Measurements from ENCODE around the gene UPK1B. TPM values are rescaled to one million over a fixed set of nuclear protein-coding genes. Genes with fewer than 3 reads are reported as not detected.

UPK1B gene
- total RNA-seq, 1 experiment from 2014 or later = 26.9 TPM

- H3K4me3 Mint-ChIP-seq (ENCODE audit: low read depth, unreplicated experiment) = no peak overlapping the region
- TF ChIP-seq CTCF (IDR thresholded peaks at IDR 0.05; ENCODE audit: unreplicated experiment) = no peak
- intact Hi-C loops (cut with micrococcal nuclease; ENCODE audit: unreplicated experiment) = no loop called here
- peaks cover 20% of the 10 kb centered on the region for H3K4me1 Mint-ChIP-seq (ENCODE audit: low read depth, unreplicated experiment)
- DNase-seq = no peak
- no TSS peak for BruUV-seq (replicated peaks)
- CTCF ChIA-PET = no interaction called here
- peaks cover 3% of the 10 kb centered on the region for H3K9me3 Mint-ChIP-seq (ENCODE audit: low read depth, unreplicated experiment)
- no peaks in the 10 kb centered on the region for H3K36me3 Mint-ChIP-seq (ENCODE audit: insufficient read depth, unreplicated experiment)
- H3K27me3 Mint-ChIP-seq (ENCODE audit: unreplicated experiment) = no peaks in the 10 kb centered on the region
- no peak overlapping the region for H3K27ac Mint-ChIP-seq (ENCODE audit: unreplicated experiment)
These were observed 2.6 kb upstream of the UPK1B start for GRCh38 chr3:119170821-119171220.

- CTCF ChIA-PET = no interaction called here
- BruUV-seq (replicated peaks) = TSS peak; percentile 3
- peak overlapping the region; percentile 64 for H3K4me3 Mint-ChIP-seq (ENCODE audit: low read depth, unreplicated experiment)
- peaks cover 8% of the 10 kb centered on the region for H3K36me3 Mint-ChIP-seq (ENCODE audit: insufficient read depth, unreplicated experiment)
- DNase-seq = peak; percentile 66
- TF ChIP-seq CTCF (IDR thresholded peaks at IDR 0.05; ENCODE audit: unreplicated experiment) = no peak
- H3K27me3 Mint-ChIP-seq (ENCODE audit: unreplicated experiment) = no peaks in the 10 kb centered on the region
- intact Hi-C loops (cut with micrococcal nuclease; ENCODE audit: unreplicated experiment) = loop anchor here (5.0 kb wide), 1 partner anchor 61 kb away; no protein-coding TSS in a partner anchor
- H3K27ac Mint-ChIP-seq (ENCODE audit: unreplicated experiment) = peak overlapping the region; percentile 91
- peaks cover 3% of the 10 kb centered on the region for H3K9me3 Mint-ChIP-seq (ENCODE audit: low read depth, unreplicated experiment)
- H3K4me1 Mint-ChIP-seq (ENCODE audit: low read depth, unreplicated experiment) = peaks cover 51% of the 10 kb centered on the region
These were observed 2.7 kb downstream of the UPK1B start for GRCh38 chr3:119175872-119176756.

- peaks cover 8% of the 10 kb centered on the region for H3K36me3 Mint-ChIP-seq (ENCODE audit: insufficient read depth, unreplicated experiment)
- TF ChIP-seq CTCF (IDR thresholded peaks at IDR 0.05; ENCODE audit: unreplicated experiment) = no peak
- intact Hi-C loops (cut with micrococcal nuclease; ENCODE audit: unreplicated experiment) = loop anchor here (5.0 kb wide), 1 partner anchor 61 kb away; no protein-coding TSS in a partner anchor
- peak overlapping the region; percentile 91 for H3K27ac Mint-ChIP-seq (ENCODE audit: unreplicated experiment)
- no TSS peak for BruUV-seq (replicated peaks)
- peaks cover 51% of the 10 kb centered on the region for H3K4me1 Mint-ChIP-seq (ENCODE audit: low read depth, unreplicated experiment)
- H3K27me3 Mint-ChIP-seq (ENCODE audit: unreplicated experiment) = no peaks in the 10 kb centered on the region
- H3K4me3 Mint-ChIP-seq (ENCODE audit: low read depth, unreplicated experiment) = peak overlapping the region; percentile 64
- DNase-seq = no peak
- CTCF ChIA-PET = no interaction called here
- peaks cover 3% of the 10 kb centered on the region for H3K9me3 Mint-ChIP-seq (ENCODE audit: low read depth, unreplicated experiment)
These were observed 3.4 kb downstream of the UPK1B start for GRCh38 chr3:119176778-119177177.

- Mint-ChIP-seq H3K9me3 (ENCODE audit: low read depth, unreplicated experiment) (peaks cover 3% of the 10 kb centered on the region), H3K27me3 (ENCODE audit: unreplicated experiment) (no peaks in the 10 kb centered on the region), H3K36me3 (ENCODE audit: insufficient read depth, unreplicated experiment) (peaks cover 8% of the 10 kb centered on the region), H3K4me1 (ENCODE audit: low read depth, unreplicated experiment) (peaks cover 52% of the 10 kb centered on the region), H3K4me3 (ENCODE audit: low read depth, unreplicated experiment) (no peak overlapping the region), H3K27ac (ENCODE audit: unreplicated experiment) (peak overlapping the region; percentile 91)
- no peak for TF ChIP-seq CTCF (IDR thresholded peaks at IDR 0.05; ENCODE audit: unreplicated experiment)
- intact Hi-C loops (cut with micrococcal nuclease; ENCODE audit: unreplicated experiment) = loop anchor here (5.0 kb wide), 1 partner anchor 60 kb away; no protein-coding TSS in a partner anchor
- no TSS peak for BruUV-seq (replicated peaks)
- CTCF ChIA-PET = no interaction called here
- DNase-seq = no peak
These were observed 3.9 kb downstream of the UPK1B start for GRCh38 chr3:119177321-119177720.

All from Calu3 (cell line).